GM18951 (cell line): ENCODE data around the gene ANKUB1.

ENCODE experiments used
- POLR2A ChIP-seq: IDR thresholded peaks from 4 replicates; pipeline ENCODE4 v1.6.1; 2011; ENCODE audit warnings: mild to moderate bottlenecking; ENCODE audit not compliant: insufficient read length, insufficient read depth; ENCODE audit errors: extremely low read depth
- in situ Hi-C: fragments of 300-500 bp; cut with MboI; formaldehyde crosslinking; loops from one replicate; pipeline ENCODE4 v1.12.0; 2022; ENCODE audit warnings: low sequenced_read_pairs, mixed read lengths, inconsistent platforms; ENCODE audit not compliant: unreplicated experiment

ANKUB1 gene

GRCh38 chr3:149726716-149727407, 65.5 kb downstream of the ANKUB1 start:
- no peak for TF ChIP-seq POLR2A
- in situ Hi-C loops: no loop called here

- TF ChIP-seq POLR2A: no peak
- in situ Hi-C loops: loop anchor here (25.0 kb wide), 1 partner anchor 161 kb away; no protein-coding TSS in a partner anchor
Measured at GRCh38 chr3:149723781-149724180, 68.6 kb downstream of the ANKUB1 start.

DNA sequence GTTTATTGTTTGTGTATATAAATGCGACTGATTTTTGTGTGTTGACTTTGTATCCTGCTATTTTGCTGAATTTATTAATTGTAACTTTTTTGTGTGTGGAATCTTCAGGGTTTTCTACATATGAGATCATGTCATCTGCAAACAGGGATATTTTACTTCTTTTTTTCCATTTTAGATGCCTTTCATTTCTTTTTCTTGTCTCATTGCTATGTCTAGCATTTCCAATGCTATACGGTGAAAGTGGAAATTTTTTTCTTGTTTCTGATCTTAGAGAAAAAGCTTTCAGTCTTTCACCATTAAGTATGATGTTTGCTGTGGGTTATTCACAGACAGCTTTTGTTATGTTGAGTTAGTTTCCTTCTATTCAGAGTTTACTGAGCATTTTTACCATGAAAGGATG, 71.4 kb downstream of the ANKUB1 start:
- in situ Hi-C loops: loop anchor here (25.0 kb wide), 1 partner anchor 159 kb away; no protein-coding TSS in a partner anchor
- TF ChIP-seq POLR2A: no peak

- TF ChIP-seq POLR2A: no peak
- in situ Hi-C loops: loop anchor here (25.0 kb wide), 1 partner anchor 155 kb away; no protein-coding TSS in a partner anchor
Measured at GRCh38 chr3:149717391-149718056, 74.8 kb downstream of the ANKUB1 start.

DNA sequence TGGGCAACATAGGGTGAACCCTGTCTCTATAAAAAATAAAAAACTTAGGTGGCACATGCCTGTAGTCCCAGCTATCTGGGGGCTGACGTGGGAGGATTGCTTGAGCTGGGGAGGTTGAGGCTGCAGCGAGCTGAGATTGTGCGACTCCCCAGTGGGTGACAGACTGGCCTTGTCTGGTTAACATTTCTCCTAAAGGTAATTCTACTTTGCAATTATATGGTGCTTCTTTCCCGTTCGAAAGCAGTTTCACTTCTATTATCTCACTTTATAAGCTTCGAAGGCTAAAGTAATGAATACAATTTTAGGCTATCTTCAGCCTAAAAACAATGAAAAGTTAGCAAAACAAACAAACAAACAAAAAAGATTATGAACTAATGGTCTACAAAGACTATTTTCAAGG, 75.4 kb downstream of the ANKUB1 start:
- TF ChIP-seq POLR2A: no peak
- in situ Hi-C loops: loop anchor here (25.0 kb wide), 1 partner anchor 155 kb away; no protein-coding TSS in a partner anchor

DNA sequence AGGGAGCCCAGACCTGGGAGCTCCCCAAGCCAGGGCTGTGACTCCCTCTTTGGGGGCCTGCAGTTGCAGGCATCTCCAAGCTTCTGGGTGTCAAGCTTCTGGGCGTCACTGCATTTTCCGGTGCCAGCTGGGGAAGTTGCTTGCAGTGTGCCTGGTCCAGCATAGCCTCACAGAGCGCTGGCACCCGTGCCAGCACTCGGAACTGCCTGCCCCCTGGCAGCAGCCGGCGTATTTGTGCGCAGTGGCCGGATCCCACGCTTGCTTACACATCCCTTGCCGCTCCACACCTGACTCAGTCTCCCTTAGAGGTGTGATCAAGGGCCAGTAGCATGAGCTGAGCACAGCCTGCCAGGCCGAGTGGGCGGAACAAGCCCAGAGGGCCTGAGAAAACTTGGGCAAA, 77.1 kb downstream of the ANKUB1 start:
- no peak for TF ChIP-seq POLR2A
- in situ Hi-C loops: loop anchor here (25.0 kb wide), 1 partner anchor 153 kb away; no protein-coding TSS in a partner anchor

DNA sequence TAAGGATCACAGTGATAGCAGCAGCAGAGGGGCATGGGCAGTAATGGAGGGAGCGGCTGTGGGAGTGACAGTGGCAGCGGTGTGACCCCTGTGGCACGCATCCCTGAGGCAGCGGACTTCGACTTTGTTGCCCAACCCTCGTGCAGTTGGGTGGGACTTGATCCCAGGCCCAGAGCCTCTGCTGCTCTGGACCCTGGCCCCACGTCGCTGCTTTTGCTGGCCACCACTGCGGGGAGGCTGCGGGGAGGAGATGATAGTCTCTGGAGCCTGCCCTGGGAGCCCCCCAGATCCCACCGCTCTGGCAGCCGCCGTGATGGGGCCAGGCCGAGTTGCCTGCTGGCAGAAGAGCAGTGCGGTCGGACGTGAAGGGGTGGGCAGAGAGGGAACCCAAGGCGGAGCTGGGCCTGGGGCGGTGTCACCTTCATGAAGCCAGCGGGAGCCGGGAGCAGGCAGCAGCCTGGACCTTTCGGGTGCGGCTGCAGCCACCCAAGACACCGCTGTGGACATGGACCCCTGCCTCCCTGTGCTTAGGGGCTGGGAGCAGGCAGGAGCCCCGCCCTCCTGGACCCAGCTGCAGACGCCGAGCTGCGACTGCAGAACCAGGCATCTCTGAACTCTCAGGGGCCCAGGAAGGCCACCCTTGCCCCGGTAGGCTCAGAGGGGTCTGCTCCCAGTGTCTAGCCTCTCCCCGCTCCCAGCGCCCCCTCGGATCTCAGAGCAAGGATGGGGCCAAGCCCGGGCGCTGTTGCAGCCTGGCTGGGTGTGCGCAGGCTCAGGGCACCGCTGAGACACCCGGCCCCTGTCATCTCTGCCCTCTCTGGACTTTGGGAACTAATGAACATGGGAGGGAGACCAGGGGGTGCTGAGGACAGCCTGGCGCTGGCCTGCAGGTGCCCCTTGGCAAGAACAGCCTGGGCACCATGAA, 78.4 kb downstream of the ANKUB1 start:
- TF ChIP-seq POLR2A: no peak
- in situ Hi-C loops: loop anchor here (25.0 kb wide), 1 partner anchor 152 kb away; no protein-coding TSS in a partner anchor
